ENCODE results near the gene CDYL2. TPM values are rescaled to one million over a fixed set of nuclear protein-coding genes. Genes with fewer than 3 reads are reported as not detected.
"Not testable (repeated sequence)": the region's sequence is repeated elsewhere in the genome, so short reads cannot be mapped to it uniquely, and the experiment has no call there.

CDYL2 gene
- total RNA-seq, 2 experiments from 2014 or later = 24.5 to 27.8 TPM

DNA sequence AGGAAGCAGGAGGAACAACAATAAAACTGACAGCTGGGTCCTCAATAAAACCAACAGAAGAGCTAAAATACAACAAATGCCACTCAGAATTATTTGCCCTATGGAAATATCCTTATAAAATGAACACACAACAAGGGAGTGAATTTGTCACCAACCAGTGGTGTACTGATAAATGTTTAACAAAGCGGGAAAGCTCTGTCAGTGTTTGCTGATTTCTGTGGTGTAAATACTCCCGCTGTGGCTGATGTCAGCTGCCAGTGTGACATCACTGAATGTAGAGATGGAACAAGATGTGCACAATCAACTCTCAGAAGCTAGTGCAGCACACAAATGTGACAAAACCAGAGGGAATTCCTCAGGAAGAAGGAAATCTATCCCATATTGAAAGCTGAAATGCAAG lies 51.9 kb downstream of the CDYL2 start:
- DNase-seq (no peak), ATAC-seq (ENCODE audit: low read depth) (no peak)
- POLR2A ChIA-PET = no interaction called here
- H3K27ac Mint-ChIP-seq = no peak overlapping the region
- peaks cover 2% of the 10 kb centered on the region for H3K36me3 Mint-ChIP-seq
- peaks cover 2% of the 10 kb centered on the region for H3K9me3 Mint-ChIP-seq
- H3K4me3 Mint-ChIP-seq = no peak overlapping the region
- peaks cover 4% of the 10 kb centered on the region for H3K4me1 Mint-ChIP-seq
- H3K27me3 Mint-ChIP-seq = peaks cover 3% of the 10 kb centered on the region

DNA sequence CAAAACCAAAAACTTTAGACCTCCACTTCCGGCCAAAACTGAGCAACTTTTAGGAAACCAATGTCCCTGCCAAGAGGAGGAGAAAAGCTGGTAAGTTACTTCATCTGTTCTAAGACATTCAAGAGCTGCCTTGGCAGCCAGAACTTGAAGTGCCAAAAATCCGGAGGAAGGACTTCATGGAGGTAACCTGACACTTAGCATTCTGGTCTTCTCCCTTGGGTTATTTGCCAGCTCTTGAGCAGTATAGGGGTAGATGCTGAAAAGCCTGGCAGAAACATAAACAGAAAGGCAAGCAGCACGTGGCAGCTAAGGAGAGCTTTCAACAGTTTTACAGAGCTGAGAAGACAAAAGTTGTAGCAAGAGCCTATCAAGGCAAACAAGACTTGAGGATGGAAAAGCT lies 53.2 kb downstream of the CDYL2 start:
- peaks cover 2% of the 10 kb centered on the region for H3K9me3 Mint-ChIP-seq
- H3K4me1 Mint-ChIP-seq = peaks cover 8% of the 10 kb centered on the region
- POLR2A ChIA-PET = no interaction called here
- H3K36me3 Mint-ChIP-seq = peaks cover 2% of the 10 kb centered on the region
- ATAC-seq (ENCODE audit: low read depth) = no peak
- no peak overlapping the region for H3K27ac Mint-ChIP-seq
- DNase-seq = no peak
- peaks cover 3% of the 10 kb centered on the region for H3K27me3 Mint-ChIP-seq
- no peak overlapping the region for H3K4me3 Mint-ChIP-seq

DNA sequence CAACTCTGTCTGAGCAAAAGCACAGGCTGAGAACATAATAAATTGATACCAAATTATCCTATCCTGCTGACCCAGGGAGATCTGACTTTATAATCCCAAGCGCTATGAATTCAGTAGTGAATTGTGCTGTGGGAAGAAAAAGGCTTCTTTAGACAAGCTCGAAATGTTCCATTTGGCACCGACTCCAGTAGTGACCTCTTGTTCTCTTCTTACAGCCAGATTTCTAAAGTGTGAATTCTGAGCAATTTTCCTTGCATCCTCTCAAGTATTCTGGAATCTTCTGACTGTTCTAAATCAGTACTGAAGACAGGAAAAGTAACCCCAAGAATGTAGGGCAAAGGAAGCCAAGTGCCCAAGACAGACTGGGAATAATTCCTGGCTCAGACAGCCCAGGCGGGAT lies 58.2 kb downstream of the CDYL2 start:
- H3K36me3 Mint-ChIP-seq = peaks cover 11% of the 10 kb centered on the region
- H3K27me3 Mint-ChIP-seq = peaks cover 3% of the 10 kb centered on the region
- H3K9me3 Mint-ChIP-seq = peaks cover 11% of the 10 kb centered on the region
- no peak overlapping the region for H3K27ac Mint-ChIP-seq
- DNase-seq (no peak), ATAC-seq (ENCODE audit: low read depth) (no peak)
- POLR2A ChIA-PET = no interaction called here
- no peak overlapping the region for H3K4me3 Mint-ChIP-seq
- H3K4me1 Mint-ChIP-seq = peaks cover 12% of the 10 kb centered on the region

DNA sequence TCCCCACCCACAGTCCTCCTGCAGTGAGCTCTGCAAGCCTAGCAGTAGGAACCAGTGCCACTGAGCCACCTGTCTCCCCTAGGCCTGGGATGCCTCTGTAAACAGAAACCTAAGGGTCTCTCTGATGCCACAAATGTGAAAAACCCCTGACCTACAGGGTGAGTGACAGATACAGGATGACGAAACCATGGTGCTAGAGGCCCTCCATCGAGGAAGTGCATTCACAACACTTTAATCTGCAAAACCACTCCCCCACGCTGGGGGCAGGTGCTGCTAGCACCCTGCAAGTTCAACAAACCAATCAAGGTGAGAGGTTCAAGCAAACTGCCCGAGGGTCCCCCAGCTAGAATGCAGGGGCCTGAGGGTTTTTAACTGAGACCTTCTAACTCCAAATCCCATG lies 59.5 kb downstream of the CDYL2 start:
- no peak overlapping the region for H3K27ac Mint-ChIP-seq

DNA sequence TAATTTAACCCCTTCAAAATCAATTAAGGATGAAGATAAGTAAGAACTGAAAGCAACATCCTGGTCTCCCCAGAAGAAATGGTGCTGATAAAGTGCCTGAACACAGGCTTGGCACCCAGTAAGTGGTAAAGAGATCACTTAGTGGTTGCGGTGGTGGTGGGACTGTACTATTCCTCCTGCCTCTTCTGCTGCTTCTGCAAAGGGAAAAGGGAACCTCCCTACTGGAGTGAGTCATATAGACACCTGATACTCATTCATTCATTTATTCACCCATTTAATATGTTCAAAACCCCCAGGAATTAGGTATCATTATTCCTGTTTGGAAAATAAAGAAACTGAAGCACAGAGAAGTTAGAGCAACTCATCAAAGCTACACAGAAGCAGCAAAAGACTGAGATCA lies 60.6 kb downstream of the CDYL2 start:
- H3K9me3 Mint-ChIP-seq = peaks cover 22% of the 10 kb centered on the region
- POLR2A ChIA-PET = no interaction called here
- DNase-seq (no peak), ATAC-seq (ENCODE audit: low read depth) (no peak)
- H3K4me1 Mint-ChIP-seq = peaks cover 10% of the 10 kb centered on the region
- H3K27ac Mint-ChIP-seq = no peak overlapping the region
- H3K27me3 Mint-ChIP-seq = peaks cover 3% of the 10 kb centered on the region
- H3K36me3 Mint-ChIP-seq = peaks cover 14% of the 10 kb centered on the region
- no peak overlapping the region for H3K4me3 Mint-ChIP-seq

More for the DNA sequence above, 59.5 kb downstream of the CDYL2 start:
- H3K9me3 Mint-ChIP-seq = peaks cover 14% of the 10 kb centered on the region
- peaks cover 3% of the 10 kb centered on the region for H3K27me3 Mint-ChIP-seq
- no peak for ATAC-seq (ENCODE audit: low read depth)
- H3K4me1 Mint-ChIP-seq = peaks cover 10% of the 10 kb centered on the region
- no peak overlapping the region for H3K4me3 Mint-ChIP-seq
- POLR2A ChIA-PET = no interaction called here
- H3K36me3 Mint-ChIP-seq = peaks cover 11% of the 10 kb centered on the region
- DNase-seq = no peak

DNA sequence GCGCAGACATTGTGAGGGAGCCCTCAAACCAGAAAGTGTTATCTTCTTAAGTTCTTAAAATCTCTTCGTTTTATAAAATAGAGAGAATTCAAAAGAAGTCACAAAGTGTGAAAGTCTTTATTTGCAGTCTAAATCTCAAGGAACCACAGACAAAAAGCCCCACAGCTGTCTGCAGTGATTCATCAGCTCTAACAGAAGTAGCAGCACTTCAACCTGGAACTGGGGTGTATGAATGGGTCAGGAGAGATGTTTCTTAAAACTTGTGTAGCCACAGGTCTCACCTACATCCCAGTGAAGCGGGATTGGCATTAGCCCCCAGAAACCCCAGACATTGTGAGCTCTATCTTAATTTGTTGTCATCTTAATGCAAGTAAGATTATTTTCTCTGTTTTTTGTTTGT lies 61.1 kb downstream of the CDYL2 start:
- POLR2A ChIA-PET = no interaction called here
- Mint-ChIP-seq H3K9me3 (peaks cover 22% of the 10 kb centered on the region), H3K4me1 (peaks cover 10% of the 10 kb centered on the region), H3K36me3 (peaks cover 12% of the 10 kb centered on the region), H3K4me3 (no peak overlapping the region), H3K27ac (no peak overlapping the region), H3K27me3 (no peaks in the 10 kb centered on the region)
- DNase-seq = no peak
- ATAC-seq (ENCODE audit: low read depth) = no peak

DNA sequence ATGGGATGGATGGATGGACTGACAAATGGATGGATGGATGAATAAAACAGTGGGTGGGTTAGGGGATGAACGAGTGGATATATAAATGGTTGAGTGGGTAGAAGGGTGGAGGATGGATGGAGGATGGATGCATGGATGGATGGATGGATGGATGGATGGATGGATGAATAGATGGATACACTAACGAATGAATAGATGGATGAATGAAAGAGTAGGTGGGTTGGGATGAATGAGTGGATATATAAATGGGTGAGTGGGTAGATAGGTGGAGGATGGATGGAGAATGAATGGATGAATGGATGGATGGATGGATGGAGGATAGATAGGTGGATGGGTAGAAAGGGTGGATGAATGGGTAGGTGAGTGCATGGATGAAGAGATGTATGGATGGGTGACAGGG lies 62.1 kb downstream of the CDYL2 start:
- peaks cover 25% of the 10 kb centered on the region for H3K9me3 Mint-ChIP-seq
- POLR2A ChIA-PET = no interaction called here
- H3K36me3 Mint-ChIP-seq = peaks cover 12% of the 10 kb centered on the region
- H3K4me3 Mint-ChIP-seq = peak overlapping the region; percentile 0
- peaks cover 6% of the 10 kb centered on the region for H3K4me1 Mint-ChIP-seq
- DNase-seq (no peak), ATAC-seq (ENCODE audit: low read depth) (no peak)
- H3K27ac Mint-ChIP-seq = no peak overlapping the region
- H3K27me3 Mint-ChIP-seq = no peaks in the 10 kb centered on the region

DNA sequence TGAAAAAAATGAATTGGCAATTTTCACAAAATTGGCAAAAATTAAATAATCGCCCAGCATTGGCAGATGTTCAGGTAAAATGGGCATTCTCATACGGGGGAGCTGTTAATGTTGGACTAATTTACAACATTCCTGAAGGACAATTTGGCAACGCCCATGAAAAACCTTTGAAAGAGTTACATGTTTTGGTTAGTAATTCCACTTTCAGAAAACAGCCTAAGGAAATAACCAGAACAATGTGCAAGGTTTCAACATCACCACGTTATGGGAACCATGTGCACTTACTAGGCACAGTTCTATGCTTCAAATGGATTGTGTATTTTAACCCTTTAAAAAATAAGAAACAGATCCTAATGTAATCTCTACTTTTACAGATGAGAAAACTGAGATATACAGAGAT lies 62.7 kb downstream of the CDYL2 start:
- peaks cover 6% of the 10 kb centered on the region for H3K4me1 Mint-ChIP-seq
- DNase-seq (no peak), ATAC-seq (ENCODE audit: low read depth) (no peak)
- H3K4me3 Mint-ChIP-seq = no peak overlapping the region
- POLR2A ChIA-PET = no interaction called here
- H3K27me3 Mint-ChIP-seq = no peaks in the 10 kb centered on the region
- H3K36me3 Mint-ChIP-seq = peaks cover 12% of the 10 kb centered on the region
- no peak overlapping the region for H3K27ac Mint-ChIP-seq
- peaks cover 25% of the 10 kb centered on the region for H3K9me3 Mint-ChIP-seq

DNA sequence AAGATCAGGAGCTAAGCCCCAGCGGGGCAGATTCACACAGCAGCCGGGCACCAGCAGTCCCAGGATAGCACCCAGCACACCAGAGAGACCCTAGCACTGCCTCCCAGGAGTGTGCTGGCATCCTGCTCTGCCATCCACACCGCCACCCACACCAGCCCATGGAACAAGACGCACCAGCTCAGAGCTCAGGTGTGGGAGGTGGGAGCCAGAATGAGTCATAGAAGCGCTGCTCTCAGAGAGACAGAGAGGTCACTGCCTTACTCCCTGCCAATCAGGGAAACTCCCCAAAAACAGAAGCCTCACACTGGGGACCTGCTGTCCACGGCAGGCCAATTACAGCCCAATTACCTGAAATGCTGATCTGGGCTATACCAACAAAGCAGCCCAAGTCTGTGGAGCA lies 64.9 kb downstream of the CDYL2 start:
- POLR2A ChIA-PET = no interaction called here
- ATAC-seq (ENCODE audit: low read depth) (no peak), DNase-seq (no peak)
- H3K27ac Mint-ChIP-seq = no peak overlapping the region
- peaks cover 27% of the 10 kb centered on the region for H3K9me3 Mint-ChIP-seq
- peaks cover 12% of the 10 kb centered on the region for H3K36me3 Mint-ChIP-seq
- H3K27me3 Mint-ChIP-seq = no peaks in the 10 kb centered on the region
- no peak overlapping the region for H3K4me3 Mint-ChIP-seq
- peaks cover 2% of the 10 kb centered on the region for H3K4me1 Mint-ChIP-seq

DNA sequence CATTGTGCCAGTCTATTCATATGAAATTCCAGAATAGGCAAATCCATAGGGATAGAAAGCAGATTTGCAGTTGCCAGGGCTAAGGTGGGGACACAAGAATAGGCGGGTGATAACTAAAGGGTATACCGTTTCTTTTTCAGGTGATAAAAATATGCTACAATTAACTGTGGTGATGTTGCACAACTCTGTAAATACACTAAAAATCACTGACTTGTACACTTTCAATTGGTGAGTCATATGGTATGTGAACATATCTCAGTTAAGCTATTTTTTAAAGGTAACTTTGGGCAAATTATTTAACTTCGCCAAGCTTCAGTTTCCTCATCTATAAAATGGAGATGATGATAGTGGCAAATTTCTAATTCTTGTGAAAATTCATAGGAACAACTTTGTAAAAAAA lies 65.9 kb downstream of the CDYL2 start:
- POLR2A ChIA-PET = no interaction called here
- Mint-ChIP-seq H3K4me3 (no peak overlapping the region), H3K4me1 (peaks cover 4% of the 10 kb centered on the region), H3K27ac (no peak overlapping the region), H3K9me3 (peaks cover 32% of the 10 kb centered on the region), H3K27me3 (peaks cover 1% of the 10 kb centered on the region), H3K36me3 (peaks cover 14% of the 10 kb centered on the region)
- no peak for DNase-seq
- ATAC-seq (ENCODE audit: low read depth) = no peak

DNA sequence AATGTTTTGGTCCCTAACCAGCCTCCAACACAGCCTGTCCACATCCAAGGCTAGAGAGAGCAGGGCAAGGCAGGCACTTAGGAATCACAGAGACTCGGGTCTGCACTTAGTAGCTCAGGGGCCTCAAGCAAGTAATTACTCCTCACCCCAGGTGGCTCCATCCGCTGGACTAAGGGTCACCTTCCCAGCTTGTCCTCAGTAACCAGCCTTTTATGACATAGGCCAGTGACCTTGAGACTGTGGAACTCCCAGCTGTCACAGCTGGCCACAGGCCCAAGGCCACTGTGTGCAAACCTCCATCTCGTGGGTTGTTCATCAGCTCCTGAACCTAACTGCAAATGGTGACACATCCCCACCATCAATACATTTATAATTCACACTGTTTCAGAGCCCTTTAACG lies 68.6 kb downstream of the CDYL2 start:
- peaks cover 4% of the 10 kb centered on the region for H3K4me1 Mint-ChIP-seq
- H3K4me3 Mint-ChIP-seq = no peak overlapping the region
- H3K27ac Mint-ChIP-seq = no peak overlapping the region
- POLR2A ChIA-PET = no interaction called here
- peaks cover 5% of the 10 kb centered on the region for H3K36me3 Mint-ChIP-seq
- peaks cover 29% of the 10 kb centered on the region for H3K9me3 Mint-ChIP-seq
- no peak for DNase-seq
- peaks cover 1% of the 10 kb centered on the region for H3K27me3 Mint-ChIP-seq
- ATAC-seq (ENCODE audit: low read depth) = no peak

DNA sequence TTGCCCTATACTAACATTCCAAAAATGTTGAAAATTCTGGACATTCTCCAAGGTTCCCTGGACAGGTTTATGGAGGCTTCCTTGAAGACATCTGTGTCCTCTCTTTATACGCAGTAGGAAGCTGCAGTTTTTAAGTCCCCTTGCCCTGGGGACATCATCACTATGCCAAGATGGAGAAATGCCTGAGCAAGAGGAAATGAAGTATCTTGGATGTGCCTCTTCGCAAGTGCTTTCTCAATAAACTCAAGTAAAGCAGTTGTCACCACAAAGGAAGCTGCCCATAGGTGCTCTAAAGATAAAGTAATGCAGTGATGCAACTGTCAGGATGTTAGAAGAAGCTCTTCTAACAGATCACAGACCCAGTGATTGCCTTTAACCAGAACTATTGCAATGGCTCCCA lies 71.0 kb downstream of the CDYL2 start:
- H3K27me3 Mint-ChIP-seq = peaks cover 1% of the 10 kb centered on the region
- H3K27ac Mint-ChIP-seq = no peak overlapping the region
- peaks cover 4% of the 10 kb centered on the region for H3K4me1 Mint-ChIP-seq
- no peak overlapping the region for H3K4me3 Mint-ChIP-seq
- DNase-seq (no peak), ATAC-seq (ENCODE audit: low read depth) (no peak)
- H3K9me3 Mint-ChIP-seq = peaks cover 19% of the 10 kb centered on the region
- H3K36me3 Mint-ChIP-seq = peaks cover 2% of the 10 kb centered on the region
- POLR2A ChIA-PET = no interaction called here

DNA sequence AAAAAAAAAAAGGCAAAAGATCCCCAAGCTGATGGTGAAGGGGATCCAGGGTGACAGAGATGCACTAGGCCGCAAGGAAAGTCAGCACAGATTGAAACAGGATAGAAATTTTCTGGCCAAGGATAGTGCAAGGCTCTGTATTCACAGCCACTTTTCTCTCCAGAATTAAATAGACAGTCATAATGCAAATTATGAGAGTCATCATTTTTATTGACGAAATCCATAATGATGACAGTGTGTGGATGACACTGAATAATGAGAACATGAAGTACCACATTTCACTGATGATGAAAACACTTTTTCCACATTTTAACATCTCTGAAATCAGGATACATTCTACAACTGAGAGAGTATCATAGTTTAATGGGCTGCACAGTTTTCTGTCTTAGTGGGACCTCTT lies 72.5 kb downstream of the CDYL2 start:
- Mint-ChIP-seq H3K36me3 (peaks cover 2% of the 10 kb centered on the region), H3K9me3 (peaks cover 16% of the 10 kb centered on the region), H3K27ac (no peak overlapping the region), H3K4me1 (peaks cover 4% of the 10 kb centered on the region), H3K4me3 (no peak overlapping the region), H3K27me3 (peaks cover 1% of the 10 kb centered on the region)
- no peak for DNase-seq
- POLR2A ChIA-PET = no interaction called here
- ATAC-seq (ENCODE audit: low read depth) = no peak

DNA sequence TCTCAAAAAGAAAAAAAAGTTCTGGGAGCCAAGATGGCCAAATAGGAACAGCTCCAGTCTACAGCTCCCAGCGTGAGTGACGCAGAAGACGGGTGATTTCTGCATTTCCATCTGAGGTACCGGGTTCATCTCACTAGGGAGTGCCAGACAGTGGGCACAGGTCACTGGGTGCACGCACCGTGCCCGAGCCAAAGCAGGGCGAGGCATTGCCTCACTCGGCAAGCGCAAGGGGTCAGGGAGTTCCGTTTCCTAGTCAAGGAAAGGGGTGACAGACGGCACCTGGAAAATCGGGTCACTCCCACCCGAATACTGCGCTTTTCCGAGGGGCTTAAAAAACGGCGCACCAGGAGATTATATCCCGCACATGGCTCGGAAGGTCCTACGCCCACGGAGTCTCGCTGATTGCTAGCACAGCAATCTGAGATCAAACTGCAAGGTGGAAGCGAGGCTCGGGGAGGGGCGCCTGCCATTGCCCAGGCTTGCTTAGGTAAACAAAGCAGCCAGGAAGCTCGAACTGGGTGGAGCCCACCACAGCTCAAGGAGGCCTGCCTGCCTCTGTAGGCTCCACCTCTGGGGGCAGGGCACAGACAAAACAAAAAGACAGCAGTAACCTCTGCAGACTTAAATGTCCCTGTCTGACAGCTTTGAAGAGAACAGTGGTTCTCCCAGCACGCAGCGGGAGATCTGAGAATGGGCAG lies 77.2 kb downstream of the CDYL2 start:
- ATAC-seq (ENCODE audit: low read depth); H3K36me3 Mint-ChIP-seq; DNase-seq; H3K27me3 Mint-ChIP-seq; H3K4me1 Mint-ChIP-seq; H3K4me3 Mint-ChIP-seq; H3K27ac Mint-ChIP-seq; POLR2A ChIA-PET: not testable (repeated sequence)
- H3K9me3 Mint-ChIP-seq = peaks cover 21% of the 10 kb centered on the region
